ENCODE data around the gene C16orf86. TPM values are rescaled to one million over a fixed set of nuclear protein-coding genes. Genes with fewer than 3 reads are reported as not detected.

C16orf86 gene
- polyA plus RNA-seq (2013, experiment 1 of 2) = 2.5 TPM
- 2.8 TPM for polyA plus RNA-seq (2013, experiment 2 of 2)

- Histone ChIP-seq H3K18ac (ENCODE audit: low read length) (peak within 1 kb of the TSS; percentile 88), H2BK15ac (ENCODE audit: low read length) (no peak within 1 kb of the TSS), H4K8ac (ENCODE audit: low read depth, low read length) (no peak within 1 kb of the TSS), H3K9ac (ENCODE audit: low read depth, low read length, poor library complexity) (peak within 1 kb of the TSS; percentile 93), H3K79me1 (ENCODE audit: low read depth, low read length) (peaks cover 2% of the 10 kb centered on the region), H3K4me2 (ENCODE audit: insufficient read depth, low read length, poor library complexity, severe bottlenecking) (peak within 1 kb of the TSS; percentile 99), H3K4me3 (ENCODE audit: low read length in 2 of 2) (peak within 1 kb of the TSS; percentile 51 to 87), H3K4me1 (ENCODE audit: control insufficient read depth in 2 of 2, insufficient read depth in 1 of 2, low read depth in 1 of 2, low read length in 2 of 2) (peaks cover 9 to 19% of the 10 kb centered on the region in 2 donors), H3K23ac (ENCODE audit: low read depth, low read length, poor library complexity) (peak within 1 kb of the TSS; percentile 90), H3K27me3 (ENCODE audit: control insufficient read depth in 3 of 3, insufficient read depth in 3 of 3, low read depth in 1 of 3, low read length in 3 of 3) (no peaks in the 10 kb centered on the region), H2AFZ (ENCODE audit: low read length) (peak within 1 kb of the TSS; percentile 96), H4K91ac (ENCODE audit: low read depth, low read length, poor library complexity) (no peak within 1 kb of the TSS), H2BK120ac (ENCODE audit: low read depth, low read length) (peak within 1 kb of the TSS; percentile 54), H2AK5ac (ENCODE audit: low read depth, low read length) (peak within 1 kb of the TSS; percentile 96), H3K4ac (ENCODE audit: low read length) (no peak within 1 kb of the TSS), H3K9me3 (replicated peaks in 1 of 2; ENCODE audit: control insufficient read depth in 2 of 2, insufficient read depth in 1 of 2, low read depth in 1 of 2, low read length in 2 of 2) (no peaks in the 10 kb centered on the region), H3K27ac (replicated peaks; ENCODE audit: low read length) (no peak within 1 kb of the TSS), H3K14ac (ENCODE audit: low read length) (peak within 1 kb of the TSS; percentile 96), H3K36me3 (replicated peaks in 1 of 2; ENCODE audit: control insufficient read depth in 2 of 2, insufficient read depth in 2 of 2, low read length in 2 of 2) (peaks cover 11 to 34% of the 10 kb centered on the region in 2 donors), H2BK5ac (ENCODE audit: low read length) (peak within 1 kb of the TSS; percentile 91), H2BK12ac (ENCODE audit: low read length) (no peak within 1 kb of the TSS)
- no CpG with 5 or more reads among the region's 78 CpGs for WGBS, 2 donors (ENCODE audit: extremely low coverage in 2 of 2, insufficient read length in 2 of 2, insufficient replicate concordance in 1 of 2)
- peak; percentile 87 for DNase-seq (ENCODE audit: low spot score)
These were observed at the start of gene C16orf86, which contains the start of gene ENKD1 for GRCh38 chr16:67666559-67667452. C16orf86 (plus strand) TSS chr16:67666814; CDS start chr16:67666971, 157 bp downstream. ENKD1 (minus strand) TSS chr16:67666750; CDS start chr16:67666442, 308 bp downstream.

GRCh38 chr16:67628216-67628615 is 38.4 kb upstream of the C16orf86 start:
- H2BK12ac ChIP-seq (ENCODE audit: low read length) = no peak overlapping the region
- WGBS, 2 donors (ENCODE audit: extremely low coverage in 2 of 2, insufficient read length in 2 of 2, insufficient replicate concordance in 1 of 2) = no CpG with 5 or more reads among the region's 14 CpGs
- no peak overlapping the region for H2AFZ ChIP-seq (ENCODE audit: low read length)
- H4K8ac ChIP-seq (ENCODE audit: low read depth, low read length) = no peak overlapping the region
- H3K27me3 ChIP-seq (ENCODE audit: control insufficient read depth in 3 of 3, insufficient read depth in 3 of 3, low read depth in 1 of 3, low read length in 3 of 3) = no peaks in the 10 kb centered on the region
- no peak overlapping the region for H3K18ac ChIP-seq (ENCODE audit: low read length)
- no peak overlapping the region for H3K9ac ChIP-seq (ENCODE audit: low read depth, low read length, poor library complexity)
- no peak overlapping the region for H3K4ac ChIP-seq (ENCODE audit: low read length)
- H2BK120ac ChIP-seq (ENCODE audit: low read depth, low read length) = no peak overlapping the region
- H3K4me1 ChIP-seq (ENCODE audit: control insufficient read depth in 2 of 2, insufficient read depth in 1 of 2, low read depth in 1 of 2, low read length in 2 of 2) = no peaks in the 10 kb centered on the region
- DNase-seq (ENCODE audit: low spot score) = no peak
- peaks cover 52 to 90% of the 10 kb centered on the region in 2 donors for H3K36me3 ChIP-seq (replicated peaks in 1 of 2; ENCODE audit: control insufficient read depth in 2 of 2, insufficient read depth in 2 of 2, low read length in 2 of 2)
- H3K4me3 ChIP-seq (ENCODE audit: low read length in 2 of 2) = peak overlapping the region in 1 of 2 donors; percentile 28
- no peak overlapping the region for H3K4me2 ChIP-seq (ENCODE audit: insufficient read depth, low read length, poor library complexity, severe bottlenecking)
- H2BK15ac ChIP-seq (ENCODE audit: low read length) = no peak overlapping the region
- no peak overlapping the region for H2BK5ac ChIP-seq (ENCODE audit: low read length)
- no peaks in the 10 kb centered on the region for H3K9me3 ChIP-seq (replicated peaks in 1 of 2; ENCODE audit: control insufficient read depth in 2 of 2, insufficient read depth in 1 of 2, low read depth in 1 of 2, low read length in 2 of 2)
- H2AK5ac ChIP-seq (ENCODE audit: low read depth, low read length) = no peak overlapping the region
- H3K23ac ChIP-seq (ENCODE audit: low read depth, low read length, poor library complexity) = no peak overlapping the region
- no peak overlapping the region for H3K14ac ChIP-seq (ENCODE audit: low read length)
- H3K27ac ChIP-seq (replicated peaks; ENCODE audit: low read length) = no peak overlapping the region
- H4K91ac ChIP-seq (ENCODE audit: low read depth, low read length, poor library complexity) = no peak overlapping the region
- H3K79me1 ChIP-seq (ENCODE audit: low read depth, low read length) = no peaks in the 10 kb centered on the region

GRCh38 chr16:67632415-67633172 is 34.0 kb upstream of the C16orf86 start:
- Histone ChIP-seq H3K4me1 (ENCODE audit: control insufficient read depth in 2 of 2, insufficient read depth in 1 of 2, low read depth in 1 of 2, low read length in 2 of 2) (no peaks in the 10 kb centered on the region), H2AFZ (ENCODE audit: low read length) (no peak overlapping the region), H3K18ac (ENCODE audit: low read length) (no peak overlapping the region), H3K4me3 (ENCODE audit: low read length in 2 of 2) (no peak overlapping the region), H3K4me2 (ENCODE audit: insufficient read depth, low read length, poor library complexity, severe bottlenecking) (no peak overlapping the region), H2BK120ac (ENCODE audit: low read depth, low read length) (no peak overlapping the region), H3K9ac (ENCODE audit: low read depth, low read length, poor library complexity) (no peak overlapping the region), H2AK5ac (ENCODE audit: low read depth, low read length) (no peak overlapping the region), H3K23ac (ENCODE audit: low read depth, low read length, poor library complexity) (no peak overlapping the region), H3K27me3 (ENCODE audit: control insufficient read depth in 3 of 3, insufficient read depth in 3 of 3, low read depth in 1 of 3, low read length in 3 of 3) (no peaks in the 10 kb centered on the region), H3K14ac (ENCODE audit: low read length) (no peak overlapping the region), H3K27ac (replicated peaks; ENCODE audit: low read length) (no peak overlapping the region), H4K91ac (ENCODE audit: low read depth, low read length, poor library complexity) (no peak overlapping the region), H2BK5ac (ENCODE audit: low read length) (no peak overlapping the region), H3K4ac (ENCODE audit: low read length) (no peak overlapping the region), H2BK12ac (ENCODE audit: low read length) (no peak overlapping the region), H2BK15ac (ENCODE audit: low read length) (no peak overlapping the region), H3K36me3 (replicated peaks in 1 of 2; ENCODE audit: control insufficient read depth in 2 of 2, insufficient read depth in 2 of 2, low read length in 2 of 2) (peaks cover 42 to 91% of the 10 kb centered on the region in 2 donors), H3K79me1 (ENCODE audit: low read depth, low read length) (no peaks in the 10 kb centered on the region), H4K8ac (ENCODE audit: low read depth, low read length) (no peak overlapping the region), H3K9me3 (replicated peaks in 1 of 2; ENCODE audit: control insufficient read depth in 2 of 2, insufficient read depth in 1 of 2, low read depth in 1 of 2, low read length in 2 of 2) (no peaks in the 10 kb centered on the region)
- no peak for DNase-seq (ENCODE audit: low spot score)
- WGBS, 2 donors (ENCODE audit: extremely low coverage in 2 of 2, insufficient read length in 2 of 2, insufficient replicate concordance in 1 of 2) = no CpG with 5 or more reads among the region's 7 CpGs

- WGBS, 2 donors (ENCODE audit: extremely low coverage in 2 of 2, insufficient read length in 2 of 2, insufficient replicate concordance in 1 of 2) = no CpG with 5 or more reads among the region's 8 CpGs
These were observed 29.9 kb upstream of the C16orf86 start for GRCh38 chr16:67636713-67637112.

More at GRCh38 chr16:67636713-67637112, 29.9 kb upstream of the C16orf86 start:
- no peak overlapping the region for H2AK5ac ChIP-seq (ENCODE audit: low read depth, low read length)
- no peaks in the 10 kb centered on the region for H3K9me3 ChIP-seq (replicated peaks in 1 of 2; ENCODE audit: control insufficient read depth in 2 of 2, insufficient read depth in 1 of 2, low read depth in 1 of 2, low read length in 2 of 2)
- H3K4me1 ChIP-seq (ENCODE audit: control insufficient read depth in 2 of 2, insufficient read depth in 1 of 2, low read depth in 1 of 2, low read length in 2 of 2) = no peaks in the 10 kb centered on the region
- no peak overlapping the region for H2BK15ac ChIP-seq (ENCODE audit: low read length)
- H3K18ac ChIP-seq (ENCODE audit: low read length) = no peak overlapping the region
- H4K8ac ChIP-seq (ENCODE audit: low read depth, low read length) = no peak overlapping the region
- no peak overlapping the region for H3K4me3 ChIP-seq (ENCODE audit: low read length in 2 of 2)
- H3K23ac ChIP-seq (ENCODE audit: low read depth, low read length, poor library complexity) = no peak overlapping the region
- H3K27ac ChIP-seq (replicated peaks; ENCODE audit: low read length) = no peak overlapping the region
- no peak overlapping the region for H3K4me2 ChIP-seq (ENCODE audit: insufficient read depth, low read length, poor library complexity, severe bottlenecking)
- H3K4ac ChIP-seq (ENCODE audit: low read length) = no peak overlapping the region
- H3K79me1 ChIP-seq (ENCODE audit: low read depth, low read length) = no peaks in the 10 kb centered on the region
- peaks cover 32 to 79% of the 10 kb centered on the region in 2 donors for H3K36me3 ChIP-seq (replicated peaks in 1 of 2; ENCODE audit: control insufficient read depth in 2 of 2, insufficient read depth in 2 of 2, low read length in 2 of 2)
- no peak overlapping the region for H3K9ac ChIP-seq (ENCODE audit: low read depth, low read length, poor library complexity)
- no peak overlapping the region for H2BK12ac ChIP-seq (ENCODE audit: low read length)
- H2BK5ac ChIP-seq (ENCODE audit: low read length) = no peak overlapping the region
- no peaks in the 10 kb centered on the region for H3K27me3 ChIP-seq (ENCODE audit: control insufficient read depth in 3 of 3, insufficient read depth in 3 of 3, low read depth in 1 of 3, low read length in 3 of 3)
- DNase-seq (ENCODE audit: low spot score) = no peak
- H2BK120ac ChIP-seq (ENCODE audit: low read depth, low read length) = no peak overlapping the region
- no peak overlapping the region for H3K14ac ChIP-seq (ENCODE audit: low read length)
- no peak overlapping the region for H2AFZ ChIP-seq (ENCODE audit: low read length)
- no peak overlapping the region for H4K91ac ChIP-seq (ENCODE audit: low read depth, low read length, poor library complexity)
